Activated CD4-positive, CD25-positive, alpha-beta regulatory T cell treated with anti-CD3 and anti-CD28 coated beads, Interleukin-2, amount 50 U/mL, for 24 hours (primary cell): Measurements from ENCODE around the gene KIFC1.
"Not testable (repeated sequence)": the region's sequence is repeated elsewhere in the genome, so short reads cannot be mapped to it uniquely, and the experiment has no call there.

Experiments used
- ATAC-seq, 2 donors: fragments of 150-1000 bp; cut with Tn5 transposase; one replicate each; pipeline ENCODE4 v1.10.0; 2021; ENCODE audit warnings: mild to moderate bottlenecking in 1 of 2, moderate library complexity in 1 of 2

The KIFC1 gene

DNA sequence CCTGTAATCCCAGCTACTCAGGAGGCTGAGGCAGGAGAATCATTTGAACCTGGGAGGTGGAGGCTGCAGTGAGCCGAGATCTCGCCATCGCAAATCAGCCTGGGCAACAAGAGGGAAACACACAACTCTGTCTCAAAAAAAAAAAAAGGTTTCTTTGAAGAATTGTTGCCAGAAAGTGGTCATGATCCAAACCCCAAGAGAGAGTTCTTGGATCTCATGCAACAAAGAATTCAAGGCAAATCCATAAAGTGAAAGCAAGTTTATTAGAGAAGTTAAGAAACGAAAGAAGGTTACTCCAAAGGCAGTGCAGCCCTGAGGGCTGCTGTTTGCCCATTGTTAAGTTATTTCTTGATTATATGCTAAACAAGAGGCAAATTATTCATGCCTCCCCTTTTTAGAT is 14.5 kb upstream of the KIFC1 start:
- no peak for ATAC-seq

DNA sequence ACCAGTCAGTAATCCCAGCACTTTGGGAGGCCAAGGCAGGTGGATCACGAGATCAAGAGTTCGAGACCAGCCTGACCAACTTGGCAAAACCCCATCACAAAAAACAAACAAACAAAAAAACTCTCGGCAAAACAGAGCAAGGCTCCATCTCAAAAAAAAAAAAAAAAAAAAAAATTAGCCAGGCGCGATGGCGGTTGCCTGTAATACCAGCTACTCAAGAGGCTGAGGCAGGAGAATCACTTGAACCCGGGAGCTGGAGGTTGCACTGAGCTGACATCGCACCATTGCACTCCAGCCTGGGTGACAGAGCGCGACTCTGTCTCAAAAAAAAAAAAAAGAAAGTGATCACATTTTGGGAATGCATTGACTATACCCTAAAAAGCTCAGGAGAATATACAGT is 12.4 kb upstream of the KIFC1 start:
- not testable (repeated sequence) for ATAC-seq

DNA sequence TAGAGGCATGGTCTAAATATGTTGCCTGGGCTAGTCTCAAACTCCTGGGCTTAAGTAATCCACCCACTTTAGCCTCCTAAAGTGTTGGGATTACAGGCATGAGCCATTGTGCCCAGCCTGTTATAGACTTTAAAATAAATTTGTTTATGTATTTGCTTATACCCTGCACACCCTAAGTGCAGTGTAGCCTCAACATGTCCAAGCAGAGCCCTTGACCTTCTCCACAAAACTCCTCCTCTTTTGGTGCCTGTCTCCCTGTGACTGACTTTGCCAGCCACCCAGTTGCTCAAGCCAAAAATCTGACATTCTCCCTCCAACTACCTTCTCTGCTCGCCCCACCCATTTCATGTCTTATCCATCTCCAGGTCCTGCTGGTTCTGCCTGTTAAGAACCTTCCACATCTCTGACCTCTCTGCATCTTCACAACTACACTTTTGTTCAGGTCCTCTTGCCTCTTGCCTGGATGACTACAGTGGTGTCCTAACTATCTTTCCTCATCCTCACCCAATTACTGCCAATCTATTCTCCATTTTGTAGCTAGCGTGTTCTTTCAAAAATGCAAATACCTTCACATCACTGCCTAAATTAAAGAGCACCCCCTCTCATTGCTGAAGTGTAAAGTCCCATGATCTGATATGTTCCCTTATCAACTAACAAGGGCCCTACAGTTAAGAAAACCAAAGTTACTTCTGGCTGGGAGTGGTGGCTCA is 11.2 kb upstream of the KIFC1 start:
- ATAC-seq: no peak

DNA sequence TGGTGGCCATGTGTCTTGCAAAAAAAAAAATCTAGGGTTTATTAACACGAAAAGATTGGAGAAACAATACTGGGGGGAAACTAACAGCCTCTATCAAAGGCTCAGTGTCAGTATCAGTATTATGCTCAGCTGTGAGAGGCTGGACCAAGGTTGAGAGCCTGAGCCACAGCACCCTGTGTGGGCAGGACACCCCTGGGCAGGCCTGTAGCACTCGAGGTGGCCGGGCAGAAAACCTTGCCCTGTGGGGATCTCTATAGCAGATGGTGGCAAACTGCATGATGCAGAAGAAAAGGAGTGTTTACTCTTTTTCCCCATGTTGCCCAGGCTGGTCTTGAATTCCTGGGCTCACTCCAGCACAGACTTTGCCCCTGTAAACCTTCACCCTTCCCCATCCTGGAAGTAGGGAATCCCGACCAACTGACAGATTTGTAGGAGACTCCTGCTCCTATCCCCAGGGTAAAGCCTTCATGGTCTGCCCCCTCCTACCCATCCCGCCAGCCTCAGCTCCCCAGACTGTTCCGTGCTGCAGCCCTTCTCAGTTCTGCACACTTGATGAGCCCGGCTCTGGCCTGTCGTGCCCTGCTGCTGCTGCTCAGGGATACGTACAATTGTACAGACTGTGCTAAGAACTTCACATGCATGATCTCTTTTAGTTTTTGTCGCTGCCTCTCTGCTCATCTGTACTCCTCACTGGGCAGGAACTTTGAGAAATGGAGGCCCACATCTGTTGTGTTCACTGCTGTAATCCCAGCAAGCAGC is 8.0 kb upstream of the KIFC1 start:
- no peak for ATAC-seq

DNA sequence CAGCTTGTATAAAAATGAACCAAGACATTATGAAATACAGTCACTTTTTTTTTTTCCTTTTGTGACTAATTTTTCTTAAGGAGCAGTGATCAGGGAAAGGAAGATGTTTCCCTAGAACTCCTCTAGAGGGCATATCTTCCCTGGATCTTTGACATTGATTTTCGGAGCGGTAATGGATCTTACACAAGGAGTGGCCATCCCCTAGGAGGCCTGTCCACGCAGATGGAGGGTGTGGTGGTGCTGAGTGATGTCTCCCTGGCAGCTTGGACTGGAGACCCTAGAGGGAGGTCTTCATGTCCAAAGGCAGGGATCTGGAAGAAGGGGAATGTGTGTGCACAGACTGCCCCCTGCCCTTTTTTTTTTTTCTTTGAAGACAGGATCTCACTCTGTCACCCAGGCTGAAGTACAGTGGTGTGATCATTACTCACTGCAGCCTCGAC is 7.0 kb upstream of the KIFC1 start:
- no peak for ATAC-seq

DNA sequence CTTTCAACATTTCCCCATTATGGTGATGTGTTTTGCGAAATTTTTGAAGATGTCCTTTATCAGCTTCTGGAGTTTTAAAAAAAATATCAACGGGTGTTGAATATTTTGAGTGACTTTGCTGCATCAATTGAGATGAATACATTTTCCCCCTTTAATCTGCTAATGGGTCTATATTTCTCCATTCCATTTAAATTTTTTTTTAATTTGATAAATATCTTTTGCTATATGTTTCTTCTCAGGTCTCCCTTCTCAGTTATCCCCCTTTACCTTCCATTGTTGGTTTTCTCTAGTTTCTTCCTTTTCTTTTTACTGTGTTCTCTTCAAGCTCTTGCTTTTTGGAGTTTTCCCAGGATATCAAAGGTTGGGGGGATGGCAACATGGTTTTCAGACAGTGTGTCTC is 1.4 kb upstream of the KIFC1 start:
- no peak for ATAC-seq

DNA sequence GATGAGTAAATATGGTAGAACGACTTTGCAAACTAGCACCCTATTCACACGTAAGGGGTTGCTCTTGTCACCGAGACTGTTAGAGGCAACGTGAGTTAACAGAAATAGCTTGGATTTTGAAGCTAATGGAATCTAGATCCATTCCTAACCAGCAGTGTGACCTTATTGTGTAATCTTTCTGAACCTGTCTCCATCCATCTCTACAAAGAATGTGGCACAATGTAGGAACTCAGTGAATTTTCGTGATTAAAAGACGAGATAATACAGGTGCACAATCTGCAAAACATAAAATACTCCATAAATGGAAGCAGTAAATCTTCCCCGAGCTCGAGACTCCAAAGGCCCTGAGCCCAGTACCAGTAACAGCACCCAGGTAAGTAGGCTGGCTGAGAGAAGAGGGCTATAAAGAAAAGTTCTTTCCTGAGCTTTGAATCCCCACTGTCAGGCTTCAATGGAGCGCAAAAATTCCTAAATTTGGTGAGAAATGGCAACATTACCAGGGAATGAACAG is 801 bp upstream of the KIFC1 start:
- no peak for ATAC-seq

DNA sequence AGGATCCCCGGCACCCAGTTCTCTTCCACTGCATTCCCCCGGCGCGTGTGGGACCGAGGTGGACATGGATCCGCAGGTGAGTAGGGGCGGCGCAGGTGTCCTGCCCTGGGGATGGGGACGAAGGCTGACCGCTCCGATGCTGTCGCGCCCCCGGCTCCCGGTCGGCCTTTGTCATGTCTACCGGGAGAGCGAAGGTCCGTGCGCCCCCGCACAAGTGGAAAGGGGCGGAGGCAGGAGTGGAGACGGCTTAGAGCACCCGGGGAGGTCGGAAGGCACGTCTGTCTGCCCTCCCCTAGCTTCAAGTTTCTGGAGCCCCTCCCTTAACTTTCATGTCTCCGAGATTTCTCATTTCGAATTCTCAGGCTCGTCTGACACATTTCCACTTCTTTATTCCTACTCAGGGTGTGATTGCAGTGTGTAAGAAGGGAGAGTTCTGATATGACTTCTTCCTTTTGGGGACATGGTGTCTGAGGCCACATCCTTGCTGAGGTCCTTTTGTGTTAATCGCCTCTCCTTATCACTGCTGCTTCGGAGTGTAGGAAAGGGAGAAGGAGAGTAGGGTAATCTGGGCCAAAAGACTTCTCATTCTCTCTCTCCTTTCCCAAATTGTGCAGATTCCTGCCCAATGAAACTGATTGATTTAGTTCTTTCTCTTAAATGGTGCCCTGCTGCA is 435 bp downstream of the KIFC1 start:
- peak in 1 of 2 donors; percentile 1 for ATAC-seq

DNA sequence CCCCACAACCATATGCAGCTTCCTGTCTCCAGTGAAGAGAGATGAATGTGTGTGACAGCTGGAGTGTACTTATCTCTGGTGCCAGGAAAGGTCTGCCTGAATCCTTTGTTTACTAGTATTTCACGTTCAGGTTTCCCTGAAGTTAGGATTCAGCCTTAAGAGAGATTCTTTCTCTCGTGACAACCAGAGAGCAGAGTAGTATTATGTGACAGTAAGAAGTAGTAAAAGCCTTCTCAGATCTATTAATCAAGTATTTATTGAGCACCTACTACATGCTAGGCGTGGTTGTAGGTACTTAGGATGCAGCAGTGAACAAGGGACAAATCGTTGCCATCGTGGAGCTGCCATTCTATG is 949 bp downstream of the KIFC1 start:
- no peak for ATAC-seq

DNA sequence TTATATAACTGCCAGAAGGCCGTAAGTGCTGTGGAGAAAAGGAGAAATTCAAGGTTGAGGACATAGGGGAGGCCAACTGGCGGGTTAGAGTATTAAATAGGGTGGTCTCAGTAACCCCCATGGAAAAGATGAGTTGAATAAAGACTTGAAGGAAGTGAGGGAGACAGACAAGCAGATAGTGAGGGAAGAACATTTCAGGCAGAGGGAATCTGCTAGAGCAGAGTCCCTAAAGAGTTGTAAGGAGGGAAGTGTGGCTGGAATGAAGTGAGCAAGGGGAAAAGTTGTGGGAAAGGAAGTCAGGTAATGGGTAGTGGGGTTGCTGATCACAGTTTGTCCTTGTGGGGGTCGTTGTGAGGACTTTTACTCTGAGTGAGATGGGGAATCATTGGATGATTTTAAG is 1.4 kb downstream of the KIFC1 start:
- ATAC-seq: no peak

DNA sequence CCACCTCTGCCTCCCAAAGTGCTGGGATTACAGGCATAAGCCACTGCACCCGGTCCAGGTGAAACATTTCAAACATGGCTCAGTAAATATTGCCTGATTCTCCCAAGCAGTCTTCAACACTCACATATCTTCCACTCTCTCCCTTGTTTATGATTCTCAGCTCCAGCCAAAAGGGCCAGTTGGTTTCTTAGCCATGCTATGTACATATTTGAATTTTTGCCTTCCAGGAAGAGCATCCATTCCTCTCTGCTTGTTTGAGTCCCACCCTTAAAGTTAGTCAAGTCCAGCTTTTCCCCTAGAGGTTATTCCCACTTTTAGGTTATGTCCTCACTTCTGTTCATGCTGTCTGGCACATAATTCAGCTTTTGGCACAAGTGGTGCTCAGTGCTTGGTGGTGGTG is 5.9 kb downstream of the KIFC1 start:
- ATAC-seq: no peak

DNA sequence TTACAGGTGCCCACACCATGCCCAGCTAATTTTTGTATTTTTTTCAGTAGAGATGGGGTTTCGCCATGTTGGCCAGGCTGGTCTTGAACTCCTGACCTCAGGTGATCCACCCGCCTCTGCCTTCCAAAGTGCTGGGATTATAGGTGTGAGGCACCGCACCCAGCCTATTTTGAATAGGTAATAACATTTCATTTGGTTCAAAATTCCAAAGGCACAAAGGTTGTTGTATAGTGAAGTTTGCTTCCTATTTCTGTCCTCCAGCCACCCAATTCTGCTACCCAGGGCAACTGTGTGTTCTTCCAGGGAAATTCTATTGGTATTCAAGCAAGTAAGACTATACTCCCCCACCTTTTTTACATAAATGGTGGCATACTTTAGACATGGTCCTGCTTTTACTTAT is 7.0 kb downstream of the KIFC1 start:
- not testable (repeated sequence) for ATAC-seq

DNA sequence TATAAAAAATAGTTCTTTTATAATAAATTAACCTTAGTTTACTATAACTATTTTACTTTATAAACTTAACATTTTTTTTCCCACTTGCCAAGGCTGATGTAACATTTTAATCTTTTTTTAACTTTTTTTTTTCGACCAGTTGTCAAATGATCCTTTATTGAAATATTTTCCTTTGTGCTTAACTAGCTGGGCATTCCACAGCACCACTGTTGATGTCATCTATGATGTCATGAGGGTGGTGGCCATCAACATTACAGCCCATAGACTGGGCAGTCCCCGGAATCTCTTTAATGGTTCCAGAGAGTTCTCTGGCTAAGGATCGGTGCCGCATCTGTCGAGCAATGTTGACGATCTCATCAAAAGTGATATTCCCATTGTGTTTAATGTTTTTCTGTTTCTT is 8.3 kb downstream of the KIFC1 start:
- not testable (repeated sequence) for ATAC-seq

DNA sequence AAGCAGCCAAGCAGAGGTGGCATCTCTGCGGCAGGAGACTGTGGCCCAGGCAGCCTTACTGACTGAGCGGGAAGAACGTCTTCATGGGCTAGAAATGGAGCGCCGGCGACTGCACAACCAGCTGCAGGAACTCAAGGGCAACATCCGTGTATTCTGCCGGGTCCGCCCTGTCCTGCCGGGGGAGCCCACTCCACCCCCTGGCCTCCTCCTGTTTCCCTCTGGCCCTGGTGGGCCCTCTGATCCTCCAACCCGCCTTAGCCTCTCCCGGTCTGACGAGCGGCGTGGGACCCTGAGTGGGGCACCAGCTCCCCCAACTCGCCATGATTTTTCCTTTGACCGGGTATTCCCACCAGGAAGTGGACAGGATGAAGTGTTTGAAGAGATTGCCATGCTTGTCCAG is 13.3 kb downstream of the KIFC1 start:
- no peak for ATAC-seq

DNA sequence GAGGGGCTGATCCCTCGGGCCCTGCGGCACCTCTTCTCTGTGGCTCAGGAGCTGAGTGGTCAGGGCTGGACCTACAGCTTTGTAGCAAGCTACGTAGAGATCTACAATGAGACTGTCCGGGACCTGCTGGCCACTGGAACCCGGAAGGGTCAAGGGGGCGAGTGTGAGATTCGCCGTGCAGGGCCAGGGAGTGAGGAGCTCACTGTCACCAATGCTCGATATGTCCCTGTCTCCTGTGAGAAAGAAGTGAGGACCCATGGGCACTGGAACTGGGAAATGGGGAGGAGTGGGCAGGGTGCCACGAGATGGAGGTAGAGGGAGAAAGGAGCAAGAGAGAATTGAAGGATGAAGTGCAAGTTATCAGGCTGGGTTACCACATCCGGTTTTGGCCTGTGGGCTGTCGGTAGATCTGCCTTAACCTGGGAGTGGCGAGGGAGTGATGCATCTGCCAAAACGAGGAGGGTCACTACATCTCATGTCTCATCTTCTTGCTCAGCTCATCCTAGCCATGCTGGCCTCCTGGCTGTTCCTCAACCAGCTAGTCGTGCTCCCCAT is 13.8 kb downstream of the KIFC1 start:
- ATAC-seq: no peak

DNA sequence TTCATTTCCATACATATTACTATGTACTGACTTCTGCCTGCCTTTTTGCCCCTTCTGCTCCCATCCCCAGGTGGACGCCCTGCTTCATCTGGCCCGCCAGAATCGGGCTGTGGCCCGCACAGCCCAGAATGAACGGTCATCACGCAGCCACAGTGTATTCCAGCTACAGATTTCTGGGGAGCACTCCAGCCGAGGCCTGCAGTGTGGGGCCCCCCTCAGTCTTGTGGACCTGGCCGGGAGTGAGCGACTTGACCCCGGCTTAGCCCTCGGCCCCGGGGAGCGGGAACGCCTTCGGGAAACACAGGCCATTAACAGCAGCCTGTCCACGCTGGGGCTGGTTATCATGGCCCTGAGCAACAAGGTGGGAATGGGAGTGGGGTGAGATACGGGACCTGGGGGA is 14.5 kb downstream of the KIFC1 start:
- no peak for ATAC-seq

DNA sequence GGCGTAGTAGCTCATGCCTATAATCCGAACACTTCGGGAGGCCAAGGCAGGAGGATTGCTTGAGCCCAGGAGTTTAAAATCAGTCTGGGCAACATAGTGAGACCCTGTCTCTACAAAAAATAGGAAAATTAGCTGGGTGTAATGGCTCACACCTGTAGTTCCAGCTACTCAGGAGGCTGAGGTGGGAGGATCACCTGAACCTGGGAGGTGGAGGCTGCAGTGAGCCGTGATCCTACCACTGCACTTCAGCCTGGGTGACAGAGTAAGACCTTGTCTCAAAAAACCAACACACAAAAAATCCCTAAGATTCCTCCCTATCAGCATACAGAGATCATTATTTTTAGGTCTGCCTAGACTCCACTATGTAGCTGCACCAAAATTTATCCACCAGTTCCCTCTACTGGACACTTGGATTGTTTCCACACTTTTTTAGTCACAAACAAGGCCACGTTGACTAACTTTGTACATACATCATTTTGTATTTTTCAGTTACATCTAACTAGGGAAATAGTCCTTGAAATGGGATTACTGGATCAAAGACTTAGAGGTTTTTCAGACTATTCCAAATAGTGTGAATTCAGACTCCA is 15.6 kb downstream of the KIFC1 start:
- no peak for ATAC-seq

DNA sequence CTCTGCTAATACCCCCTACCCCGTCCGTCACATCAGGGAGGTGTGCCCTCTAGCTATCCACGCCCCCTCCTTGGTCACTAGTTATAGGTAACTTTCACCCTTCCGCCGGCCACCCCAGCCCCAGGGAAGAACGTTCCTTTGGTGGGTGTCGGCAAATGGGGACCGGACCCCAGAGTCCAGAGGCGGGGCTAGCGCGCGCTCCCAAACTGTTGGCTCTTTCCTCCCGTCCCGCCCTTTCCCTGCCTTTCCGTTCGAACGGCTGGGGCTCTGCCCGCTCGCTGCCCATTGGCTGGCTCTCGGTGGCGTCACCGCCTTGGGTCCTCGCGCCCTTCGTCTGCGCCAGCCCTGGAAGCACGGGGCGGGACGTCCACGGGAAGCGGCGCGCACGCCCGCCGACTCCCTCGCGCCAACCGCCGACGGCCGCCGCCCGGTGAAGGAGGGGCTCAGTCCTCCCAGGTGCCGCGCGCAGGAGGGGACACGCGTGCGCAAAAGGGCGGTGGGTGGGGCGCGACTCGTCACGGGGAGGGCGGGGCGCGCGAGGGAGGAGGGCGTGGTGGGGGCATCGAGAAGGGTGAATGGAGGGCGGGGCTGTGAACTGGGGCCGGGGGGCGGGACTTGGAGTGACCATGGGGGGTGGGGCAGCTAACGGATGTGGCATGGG is 18.6 kb downstream of the KIFC1 start:
- peak; percentile 90 to 93 for ATAC-seq

DNA sequence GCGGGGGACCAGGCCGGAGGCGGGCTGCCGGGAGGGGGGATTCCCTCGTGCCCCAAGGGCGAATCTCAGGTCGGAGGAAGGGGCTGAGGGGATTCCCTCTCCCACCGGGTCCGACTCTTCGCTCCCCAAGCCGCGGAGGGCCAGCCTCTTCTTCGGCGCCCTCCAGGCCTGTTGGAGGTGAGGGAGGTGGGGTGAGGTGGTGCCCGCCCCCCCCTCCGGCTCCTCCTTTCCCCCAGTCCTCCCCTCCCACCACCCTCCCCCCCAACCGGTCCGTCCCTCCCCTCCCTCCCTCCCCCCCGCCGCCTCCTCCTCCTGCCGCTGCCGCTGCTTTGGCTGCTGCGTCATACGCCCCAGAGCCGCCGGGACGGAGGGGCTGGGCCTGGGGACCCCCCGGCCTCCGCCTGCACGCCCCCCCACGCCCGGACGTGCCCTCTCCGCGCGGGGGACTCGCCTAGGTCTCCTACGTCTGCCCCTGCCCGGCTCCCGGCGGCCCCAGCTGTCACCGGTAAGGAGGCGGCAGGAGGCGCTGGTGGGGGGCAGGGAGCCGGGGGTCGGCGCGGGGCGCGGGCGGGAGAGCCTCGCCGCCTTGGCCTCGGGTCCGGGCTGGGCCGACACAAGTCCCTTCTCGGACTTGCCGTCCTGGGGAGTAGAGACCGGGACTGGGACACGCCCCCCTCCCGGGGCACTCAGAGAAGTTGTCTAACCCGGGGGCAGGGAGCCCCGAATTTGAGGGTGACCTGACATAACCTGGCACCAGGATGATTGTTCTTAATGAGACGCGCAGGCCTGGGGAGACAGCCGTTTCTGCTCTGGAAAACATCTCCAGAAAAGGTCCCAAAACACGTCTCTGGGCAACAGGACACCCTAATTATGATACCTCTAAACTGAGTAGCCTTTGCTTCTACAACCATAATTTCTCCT is 19.3 kb downstream of the KIFC1 start, which contains the start of gene PHF1:
PHF1 (plus strand) TSS at position 304 of the 921 bp plus-strand sequence. CDS start 1,250 bp downstream, outside the sequence.
- ATAC-seq: peak; percentile 46 to 55

DNA sequence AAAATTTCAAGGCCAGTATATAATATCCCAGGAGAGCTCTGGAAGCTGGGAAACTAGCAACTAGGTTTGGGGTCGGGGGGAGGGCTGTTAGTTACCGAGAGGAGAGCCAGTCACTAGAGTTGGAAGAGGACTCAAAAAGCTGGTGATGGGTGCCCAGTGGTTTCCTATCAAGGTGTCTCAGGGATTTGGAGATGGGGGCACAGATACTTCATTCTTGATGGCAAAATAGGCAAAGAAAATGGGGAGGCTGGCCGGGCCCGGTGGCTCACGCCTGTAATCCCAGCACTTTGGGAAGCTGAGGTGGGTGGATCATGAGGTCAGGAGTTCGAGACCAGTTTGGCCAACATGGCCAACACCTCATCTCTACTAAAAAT is 20.0 kb downstream of the KIFC1 start:
- no peak for ATAC-seq
